Endothelial cell of umbilical vein (primary cell): Measurements from ENCODE around the gene IQSEC3. TPM values are rescaled to one million over a fixed set of nuclear protein-coding genes. Genes with fewer than 3 reads are reported as not detected.

ENCODE experiments used
- BruUV-seq: library from RNA; stranded (reverse); fragments of 400-500 nt; replicated peaks from 2 replicates; lab custom pipeline; 2021; lab: Mats Ljungman, UMichigan
- CTCF ChIA-PET: fragments of 300-600, 350-600 bp; sonication (Branson Sonifier 250); formaldehyde crosslinking; loops from one replicate; lab custom pipeline; 2021; ENCODE audit warnings: antibody characterized with exemption, inconsistent platforms; lab: Charles Lee
- POLR2A ChIA-PET: fragments of 300-600, 350-600 bp; sonication (Branson Sonifier 250); formaldehyde crosslinking; loops from one replicate; lab custom pipeline; 2021; ENCODE audit warnings: antibody characterized with exemption, inconsistent platforms; lab: Charles Lee
- DNase-seq: peaks from one replicate; pipeline ENCODE4 v3.0.0-alpha.2; 2011; ENCODE audit warnings: low read depth, low spot score
- FAIRE-seq: peaks from 2 replicates; lab custom pipeline; 2011; peaks lifted over from hg19 to GRCh38; lab: Jason Lieb, UNC
- H2AFZ ChIP-seq: 2 replicates; pipeline ENCODE4 v1.6.0; 2012; ENCODE audit warnings: low read depth, low read length, control low read depth, inconsistent platforms
- H3K27ac ChIP-seq: 2 replicates; pipeline ENCODE4 v1.5.1; 2011; ENCODE audit warnings: low read depth, mild to moderate bottlenecking, control low read depth, low read length, moderate library complexity; ENCODE audit not compliant: insufficient read depth
- H3K27me3 ChIP-seq, 2 experiments: 2 replicates each; pipeline versions ENCODE4 v1.6.0 to v1.6.1; 2011; ENCODE audit warnings: low read length in 2 of 2, mixed read lengths in 1 of 2; ENCODE audit not compliant: control insufficient read depth in 2 of 2, insufficient read depth in 2 of 2
- H3K36me3 ChIP-seq, 2 experiments: 2 replicates in 1 of 2; 3 replicates in 1 of 2; pipeline ENCODE4 v1.5.1; 2011; ENCODE audit warnings: low read length in 2 of 2, mild to moderate bottlenecking in 1 of 2, moderate library complexity in 1 of 2; ENCODE audit not compliant: control insufficient read depth in 2 of 2, insufficient read depth in 2 of 2; ENCODE audit errors: extremely low read depth in 1 of 2
- H3K4me1 ChIP-seq: 3 replicates; pipeline ENCODE4 v1.5.1; 2011; ENCODE audit warnings: mild to moderate bottlenecking, low read length; ENCODE audit not compliant: control insufficient read depth, insufficient read depth; ENCODE audit errors: extremely low read depth
- H3K4me2 ChIP-seq: 2 replicates; pipeline ENCODE4 v1.6.1; 2011; ENCODE audit warnings: low read length, control low read depth, mixed read lengths; ENCODE audit not compliant: insufficient read depth
- H3K4me3 ChIP-seq, 3 experiments: fragments of 200-600 bp in 1 of 3; sonication (generic), shearing (Covaris generic) in 1 of 3; replicated peaks in 1 of 3; 2 replicates each; pipeline ENCODE4 v1.5.1; 2011 to 2016; ENCODE audit warnings: control low read depth in 3 of 3, low read length in 3 of 3, mild to moderate bottlenecking in 2 of 3, inconsistent platforms in 1 of 3, low read depth in 1 of 3, moderate library complexity in 1 of 3; ENCODE audit not compliant: insufficient read depth in 1 of 3
- H3K79me2 ChIP-seq: 2 replicates; pipeline ENCODE4 v1.6.0; 2012; ENCODE audit warnings: low read length, inconsistent platforms; ENCODE audit not compliant: control insufficient read depth, insufficient read depth
- H3K9ac ChIP-seq: replicated peaks from 2 replicates; pipeline ENCODE3; 2011; ENCODE audit warnings: low read length, control low read depth; ENCODE audit not compliant: insufficient read depth; ENCODE audit errors: extremely low read depth
- H3K9me1 ChIP-seq: replicated peaks from 3 replicates; pipeline ENCODE4 v1.6.0; 2011; ENCODE audit warnings: mild to moderate bottlenecking, low read length; ENCODE audit not compliant: control insufficient read depth, insufficient read depth; ENCODE audit errors: extremely low read depth
- H3K9me3 ChIP-seq: replicated peaks from 2 replicates; pipeline ENCODE4 v1.5.1; 2012; ENCODE audit warnings: low read length, inconsistent platforms; ENCODE audit not compliant: control insufficient read depth, insufficient read depth
- H4K20me1 ChIP-seq: replicated peaks from 2 replicates; pipeline ENCODE3; 2011; ENCODE audit warnings: mild to moderate bottlenecking, low read length; ENCODE audit not compliant: control insufficient read depth, insufficient read depth; ENCODE audit errors: extremely low read depth
- CTCF ChIP-seq, 2 donors: IDR thresholded peaks; 1 replicate in 1 of 2; 2 replicates in 1 of 2; pipeline ENCODE4 v1.5.1; 2011; ENCODE audit warnings: low read length in 2 of 2, mild to moderate bottlenecking in 2 of 2, moderate library complexity in 2 of 2, control low read depth in 1 of 2, inconsistent platforms in 1 of 2, low read depth in 1 of 2; ENCODE audit not compliant: insufficient read depth in 1 of 2; ENCODE audit errors: extremely low read depth in 1 of 2
- EZH2 ChIP-seq: IDR thresholded peaks from 2 replicates; pipeline ENCODE4 v1.6.1; 2012; ENCODE audit warnings: borderline replicate concordance, low read depth, mild to moderate bottlenecking, moderate library complexity, low read length, inconsistent platforms; ENCODE audit not compliant: severe bottlenecking
- GATA2 ChIP-seq: IDR thresholded peaks from 2 replicates; pipeline ENCODE4 v1.7.0; 2011; ENCODE audit warnings: low read depth, mild to moderate bottlenecking, moderate library complexity, mixed read lengths, low read length; ENCODE audit not compliant: insufficient read length, insufficient read depth
- MAX ChIP-seq: IDR thresholded peaks from 2 replicates; pipeline ENCODE4 v1.6.1; 2011; ENCODE audit not compliant: insufficient read depth, insufficient read length
- MYC ChIP-seq: IDR thresholded peaks from one replicate; pipeline ENCODE4 v1.6.1; 2011; ENCODE audit warnings: mild to moderate bottlenecking, low read depth, low read length
- POLR2A ChIP-seq: IDR thresholded peaks from 2 replicates; pipeline ENCODE4 v1.6.1; 2012; ENCODE audit warnings: low read depth, mild to moderate bottlenecking, control low read depth, low read length
- dilution Hi-C: fragments of 300-500 bp; cut with MboI; formaldehyde crosslinking; loops from one replicate; pipeline ENCODE4 v1.15.0; 2019; ENCODE audit warnings: low sequenced_read_pairs; ENCODE audit not compliant: extremely low pct_ligation_motif_present
- intact Hi-C: fragments of 100-400 bp; cut with micrococcal nuclease; formaldehyde crosslinking; loops from one replicate; pipeline ENCODE4 v1.10.0; 2022
- polyA plus RNA-seq, 4 experiments: library from polyadenylated mRNA; depleted of rRNA in 3 of 4; stranded (reverse) in 3 of 4; unstranded in 1 of 4; fragments of >200 nt; gene quantifications; 2 replicates each; pipeline versions ENCODE4 v1.2.1 to v1.2.3, GENCODE V29; 2011 to 2012; ENCODE audit warnings: missing spikeins in 1 of 4
- total RNA-seq: library from RNA; stranded (reverse); gene quantifications from 2 replicates; pipeline ENCODE4 v1.2.3, GENCODE V29; 2021

Gene IQSEC3
- total and polyA plus RNA-seq, 2 donors (not counting 3 experiments of a cell fraction or from before 2014, with no cell fraction given): not detected

GRCh38 chr12:164207-164606 lies 97.6 kb downstream of the IQSEC3 start:
- Histone ChIP-seq H3K9me3 (no peaks in the 10 kb centered on the region), H3K4me3 (no peak overlapping the region), H3K36me3 (no peaks in the 10 kb centered on the region), H4K20me1 (no peaks in the 10 kb centered on the region), H3K9ac (no peak overlapping the region), H3K27ac (no peak overlapping the region), H3K4me1 (no peaks in the 10 kb centered on the region), H3K79me2 (no peaks in the 10 kb centered on the region), H2AFZ (no peak overlapping the region), H3K9me1 (no peaks in the 10 kb centered on the region), H3K4me2 (no peak overlapping the region), H3K27me3 (peaks cover 0 to 4% of the 10 kb centered on the region in 2 experiments)
- ChIA-PET POLR2A (no interaction called here), CTCF (interaction anchor here (1.2 kb wide), 1 partner anchor 12 kb away, joined by 3 read pairs; no protein-coding TSS in a partner anchor)
- intact Hi-C loops (no loop called here), dilution Hi-C loops (no loop called here)
- BruUV-seq: no TSS peak
- TF ChIP-seq EZH2 (no peak), POLR2A (no peak), MYC (no peak), GATA2 (no peak), CTCF (IDR thresholded peaks at IDR 0.05; ENCODE audit: extremely low read depth in 1 of 2, insufficient read depth in 1 of 2, low read depth in 1 of 2, low read length in 2 of 2) (no peak), MAX (no peak)
- FAIRE-seq (no peak), DNase-seq (no peak)
